ENCODE data around the gene DLG1.

DNA sequence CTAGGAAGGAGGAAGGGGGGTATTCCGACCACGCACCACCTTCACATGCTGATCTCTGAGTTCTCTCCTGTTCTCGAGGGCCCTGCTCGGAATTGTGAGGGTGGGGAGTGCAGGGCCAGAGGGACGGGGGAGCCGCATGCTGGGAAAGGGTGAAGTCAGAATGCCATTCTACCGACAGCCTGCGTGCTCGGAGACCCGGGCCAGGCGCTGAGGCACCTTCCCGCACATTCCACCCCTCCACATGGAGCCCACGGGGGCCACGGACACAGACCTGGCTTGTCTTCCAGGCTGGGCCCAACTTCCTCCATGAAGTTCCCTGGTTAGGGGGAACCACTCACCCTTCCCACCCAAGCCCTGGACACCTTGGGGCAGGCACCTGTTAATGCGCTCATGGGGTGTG, 301.1 kb downstream of the DLG1 start:
- TF ChIP-seq, protein P1, sequence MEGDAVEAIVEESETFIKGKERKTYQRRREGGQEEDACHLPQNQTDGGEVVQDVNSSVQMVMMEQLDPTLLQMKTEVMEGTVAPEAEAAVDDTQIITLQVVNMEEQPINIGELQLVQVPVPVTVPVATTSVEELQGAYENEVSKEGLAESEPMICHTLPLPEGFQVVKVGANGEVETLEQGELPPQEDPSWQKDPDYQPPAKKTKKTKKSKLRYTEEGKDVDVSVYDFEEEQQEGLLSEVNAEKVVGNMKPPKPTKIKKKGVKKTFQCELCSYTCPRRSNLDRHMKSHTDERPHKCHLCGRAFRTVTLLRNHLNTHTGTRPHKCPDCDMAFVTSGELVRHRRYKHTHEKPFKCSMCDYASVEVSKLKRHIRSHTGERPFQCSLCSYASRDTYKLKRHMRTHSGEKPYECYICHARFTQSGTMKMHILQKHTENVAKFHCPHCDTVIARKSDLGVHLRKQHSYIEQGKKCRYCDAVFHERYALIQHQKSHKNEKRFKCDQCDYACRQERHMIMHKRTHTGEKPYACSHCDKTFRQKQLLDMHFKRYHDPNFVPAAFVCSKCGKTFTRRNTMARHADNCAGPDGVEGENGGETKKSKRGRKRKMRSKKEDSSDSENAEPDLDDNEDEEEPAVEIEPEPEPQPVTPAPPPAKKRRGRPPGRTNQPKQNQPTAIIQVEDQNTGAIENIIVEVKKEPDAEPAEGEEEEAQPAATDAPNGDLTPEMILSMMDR (conservative IDR thresholded peaks at IDR 0.05; ENCODE audit: low read depth, low read length) = no peak
- TF ChIP-seq EZH2 (IDR thresholded peaks at IDR 0.05; ENCODE audit: borderline replicate concordance, low read depth, low read length, poor library complexity, severe bottlenecking) = no peak
